Heart right ventricle (tissue), 16 donors: ENCODE data around the gene PACSIN2. TPM values are rescaled to one million over a fixed set of nuclear protein-coding genes. Genes with fewer than 3 reads are reported as not detected.
A peak's percentile ranks its signal among the peaks of the same experiment; 100 is the strongest.
"Not testable (repeated sequence)": the region's sequence is repeated elsewhere in the genome, so short reads cannot be mapped to it uniquely, and the experiment has no call there.

Experiments used
- ATAC-seq, 8 donors: fragments of 200-7000 bp; cut with Tn5 transposase; one replicate each; pipeline ENCODE4 v1.9.1; 2020; ENCODE audit warnings: mild to moderate bottlenecking in 8 of 8, moderate library complexity in 8 of 8, moderate number of reproducible peaks in 1 of 8
- DNase-seq, 2 donors: peaks; one replicate each; pipeline ENCODE4 v3.0.0-alpha.2; 2020
- H3K27ac ChIP-seq, 10 donors: fragments of 200-600 bp; sonication (generic) in 2 of 10; one replicate each; pipeline versions ENCODE4 v1.5.0 to v1.8.0; 2020 to 2022; ENCODE audit warnings: mild to moderate bottlenecking in 3 of 10
- H3K27me3 ChIP-seq, 7 donors: fragments of 200-600 bp; one replicate each; pipeline ENCODE4 v1.8.0; 2021 to 2022; ENCODE audit warnings: mild to moderate bottlenecking in 2 of 7
- H3K36me3 ChIP-seq, 9 donors: fragments of 200-600 bp; sonication (generic) in 1 of 9; one replicate each; pipeline versions ENCODE4 v1.5.0 to v1.8.0; 2020 to 2022; ENCODE audit warnings: mild to moderate bottlenecking in 2 of 9
- H3K4me1 ChIP-seq, 9 donors: fragments of 200-600 bp; sonication (generic) in 1 of 9; one replicate each; pipeline versions ENCODE4 v1.5.0 to v1.8.0; 2020 to 2022; ENCODE audit warnings: mild to moderate bottlenecking in 4 of 9
- H3K4me3 ChIP-seq, 10 donors: fragments of 200-600 bp; sonication (generic) in 2 of 10; one replicate each; pipeline versions ENCODE4 v1.5.0 to v1.8.0; 2020 to 2022; ENCODE audit warnings: mild to moderate bottlenecking in 7 of 10, moderate library complexity in 2 of 10
- H3K9me3 ChIP-seq, 11 donors: fragments of 200-600 bp in 10 of 11; sonication (generic) in 2 of 11; one replicate each; pipeline versions ENCODE4 v1.5.0 to v1.8.0; 2013 to 2022; ENCODE audit warnings: mild to moderate bottlenecking in 2 of 11, control low read depth in 1 of 11, moderate library complexity in 1 of 11
- WGBS, 2 donors: extraction: QIAGEN DNeasy Blood & Tissue Kit; methylation state at CpG; one replicate each; pipeline ENCODE4 v1.1.7; 2013; ENCODE audit warnings: inconsistent platforms in 1 of 2; 5-methylcytosine and 5-hydroxymethylcytosine counted together
- intact Hi-C, 10 donors: fragments of 100-400 bp; cut with DNase I; formaldehyde crosslinking; loops; one replicate each; pipeline versions ENCODE4 v1.11.1 to v1.14.2; 2022
- polyA plus RNA-seq, 2 donors: library from polyadenylated mRNA; stranded (reverse); fragments of 200-250 nt; gene quantifications; one replicate each; pipeline ENCODE4 v1.2.3, GENCODE V29; 2013
- total RNA-seq, 10 donors: library from RNA; stranded (reverse); fragmentation: NEBNext Ultra II Directional in 3 of 10; extraction: Animal tissue kit (Norgen Biotek cat#: 25700) in 3 of 10; gene quantifications; one replicate each; pipeline versions ENCODE4 v1.2.1 to v1.2.4, GENCODE V29; 2021 to 2023
- TF ChIP-seq, protein P1 (sequence below), 9 donors: fragments of 200-600 bp; sonication (generic) in 2 of 9; IDR thresholded peaks; one replicate each; pipeline versions ENCODE4 v1.5.0 to v1.8.0; 2021 to 2022; ENCODE audit warnings: antibody characterized with exemption in 9 of 9, mild to moderate bottlenecking in 5 of 9, moderate library complexity in 1 of 9
- donor health status: Arrhythmogenic right ventricular cardiomyopathy.
- donor health status: ischemic (EF 13 %, LVEDD 7.1; RV severe dilation, severe dysfunction).
- donor health status: healthy with polysubstance abuse.
- donor health status: DM: no; HTN: yes; CAD: no.
- donor health status: DM: no; HTN: no; CAD: no.
- donor health status: ischemic (EF 25% LVEDD 6.9; RV normal size, moderate dysfunction).
- donor health status: ischemic (EF 25% LVEDD 5.7; RV mildly dilated, moderate dysfunction).
- donor health status: healthy.
- donor health status: DM: yes; HTN: yes; CAD: no.
- donor health status: Ischemic cardiomyopathy.
- donor health status: ischemic (EF 35%, LVEDD 5.7; RV mildly dilated, moderate dysfunction).
- donor health status: nonischemic (EF 11% LVEDD 7.7; RV severe dilation, severe dysfunction).
- donor health status: DM: yes; HTN: yes; CAD: no.
- donor health status: PGD.
- donor health status: ischemic (EF 29% LVEDD 5.4; RV normal size, mild dysfunction).
- donor health status: nonischemic (EF 23%, LVEDD 6.1; RV moderate dilation, normal function).

The PACSIN2 gene
- total and polyA plus RNA-seq, 12 donors = 24.3 to 69.7 (median 57.0) TPM

DNA sequence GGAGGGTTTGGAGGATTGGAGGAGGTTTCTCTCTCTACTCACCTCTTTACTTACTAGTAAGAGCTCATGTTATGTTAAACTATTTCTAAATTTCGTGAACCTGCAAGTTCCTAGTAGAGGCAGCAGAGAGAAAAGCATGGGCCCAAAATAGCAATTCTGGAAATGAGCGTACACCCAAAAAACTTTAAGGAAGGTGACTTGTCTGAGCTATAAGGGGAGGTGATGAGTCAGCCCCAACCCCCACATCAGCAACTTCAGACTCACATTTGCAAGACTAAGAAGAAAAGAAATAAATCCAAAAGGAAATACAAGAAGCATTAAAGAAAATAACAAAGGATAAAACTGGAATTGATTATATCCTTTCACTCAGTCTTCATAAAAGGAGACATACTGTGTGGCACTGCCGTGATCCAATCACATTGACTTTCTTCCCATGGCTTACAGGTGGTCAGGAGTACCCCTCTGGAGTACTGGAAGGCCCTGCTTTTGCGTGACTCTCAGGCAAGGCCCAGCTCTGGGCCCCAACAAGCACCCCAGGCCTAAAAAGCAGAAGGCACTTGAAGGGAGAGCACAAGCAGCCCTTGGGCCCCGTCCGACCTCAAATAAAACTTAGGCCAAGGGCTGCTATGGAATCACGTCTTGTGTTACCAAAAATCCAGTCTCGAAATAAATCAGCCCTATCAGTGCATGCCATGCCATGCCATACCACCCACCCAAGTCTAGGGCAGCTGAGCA, 14.3 kb downstream of the PACSIN2 start:
- Histone ChIP-seq H3K36me3 (no peaks in the 10 kb centered on the region), H3K27ac (peak overlapping the region in 2 of 10 donors; percentile 33 to 73), H3K27me3 (no peaks in the 10 kb centered on the region), H3K4me3 (no peak overlapping the region), H3K9me3 (peaks cover 0 to 10% (median 0%) of the 10 kb centered on the region in 11 donors), H3K4me1 (peaks cover 20 to 92% (median 71%) of the 10 kb centered on the region in 9 donors)
- TF ChIP-seq, protein P1, sequence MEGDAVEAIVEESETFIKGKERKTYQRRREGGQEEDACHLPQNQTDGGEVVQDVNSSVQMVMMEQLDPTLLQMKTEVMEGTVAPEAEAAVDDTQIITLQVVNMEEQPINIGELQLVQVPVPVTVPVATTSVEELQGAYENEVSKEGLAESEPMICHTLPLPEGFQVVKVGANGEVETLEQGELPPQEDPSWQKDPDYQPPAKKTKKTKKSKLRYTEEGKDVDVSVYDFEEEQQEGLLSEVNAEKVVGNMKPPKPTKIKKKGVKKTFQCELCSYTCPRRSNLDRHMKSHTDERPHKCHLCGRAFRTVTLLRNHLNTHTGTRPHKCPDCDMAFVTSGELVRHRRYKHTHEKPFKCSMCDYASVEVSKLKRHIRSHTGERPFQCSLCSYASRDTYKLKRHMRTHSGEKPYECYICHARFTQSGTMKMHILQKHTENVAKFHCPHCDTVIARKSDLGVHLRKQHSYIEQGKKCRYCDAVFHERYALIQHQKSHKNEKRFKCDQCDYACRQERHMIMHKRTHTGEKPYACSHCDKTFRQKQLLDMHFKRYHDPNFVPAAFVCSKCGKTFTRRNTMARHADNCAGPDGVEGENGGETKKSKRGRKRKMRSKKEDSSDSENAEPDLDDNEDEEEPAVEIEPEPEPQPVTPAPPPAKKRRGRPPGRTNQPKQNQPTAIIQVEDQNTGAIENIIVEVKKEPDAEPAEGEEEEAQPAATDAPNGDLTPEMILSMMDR (IDR thresholded peaks at IDR 0.05) = no peak
- WGBS, 2 donors = 78% methylated on average over 8 of the region's 8 CpGs
- intact Hi-C loops = no loop called here
- no peak for DNase-seq
- ATAC-seq = no peak

DNA sequence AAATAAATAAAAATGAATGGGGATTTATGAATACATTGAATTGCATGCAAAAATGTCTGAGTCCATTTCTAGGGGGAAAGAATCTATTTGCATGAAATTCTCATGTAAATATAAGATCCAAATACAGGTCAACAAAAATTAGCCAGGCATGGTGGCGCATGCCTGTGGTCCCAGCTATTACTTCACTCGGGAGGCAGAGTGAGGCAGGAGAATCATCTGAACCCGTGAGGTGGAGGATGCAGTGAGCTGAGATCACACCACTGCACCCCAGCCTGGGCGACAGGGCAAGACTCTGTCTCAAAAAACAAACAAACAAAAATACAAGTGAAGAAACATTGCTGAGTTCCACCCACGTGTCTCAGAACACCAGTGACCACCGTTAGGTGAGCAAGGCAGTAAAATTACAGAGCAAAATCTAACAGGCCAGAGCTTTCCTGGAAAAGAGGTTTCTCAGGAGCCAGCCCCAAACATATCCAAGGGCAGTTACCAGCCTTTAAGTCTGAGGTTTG, 17.3 kb downstream of the PACSIN2 start:
- H3K36me3 ChIP-seq = no peaks in the 10 kb centered on the region
- peak overlapping the region in 4 of 10 donors; percentile 31 to 91 (median 51) for H3K27ac ChIP-seq
- ATAC-seq (no peak), DNase-seq (no peak)
- intact Hi-C loops = loop anchor here in 1 of 10 donors (10.0 kb wide), 1 partner anchor 57 kb away; no protein-coding TSS in a partner anchor
- H3K4me3 ChIP-seq = no peak overlapping the region
- 73 to 77% methylated on average over 6 of the region's 6 CpGs for WGBS, 2 donors
- H3K9me3 ChIP-seq = peaks cover 0 to 10% (median 0%) of the 10 kb centered on the region in 11 donors
- TF ChIP-seq, protein P1 (IDR thresholded peaks at IDR 0.05) = no peak
- no peaks in the 10 kb centered on the region for H3K27me3 ChIP-seq
- H3K4me1 ChIP-seq = peaks cover 19 to 93% (median 74%) of the 10 kb centered on the region in 9 donors

DNA sequence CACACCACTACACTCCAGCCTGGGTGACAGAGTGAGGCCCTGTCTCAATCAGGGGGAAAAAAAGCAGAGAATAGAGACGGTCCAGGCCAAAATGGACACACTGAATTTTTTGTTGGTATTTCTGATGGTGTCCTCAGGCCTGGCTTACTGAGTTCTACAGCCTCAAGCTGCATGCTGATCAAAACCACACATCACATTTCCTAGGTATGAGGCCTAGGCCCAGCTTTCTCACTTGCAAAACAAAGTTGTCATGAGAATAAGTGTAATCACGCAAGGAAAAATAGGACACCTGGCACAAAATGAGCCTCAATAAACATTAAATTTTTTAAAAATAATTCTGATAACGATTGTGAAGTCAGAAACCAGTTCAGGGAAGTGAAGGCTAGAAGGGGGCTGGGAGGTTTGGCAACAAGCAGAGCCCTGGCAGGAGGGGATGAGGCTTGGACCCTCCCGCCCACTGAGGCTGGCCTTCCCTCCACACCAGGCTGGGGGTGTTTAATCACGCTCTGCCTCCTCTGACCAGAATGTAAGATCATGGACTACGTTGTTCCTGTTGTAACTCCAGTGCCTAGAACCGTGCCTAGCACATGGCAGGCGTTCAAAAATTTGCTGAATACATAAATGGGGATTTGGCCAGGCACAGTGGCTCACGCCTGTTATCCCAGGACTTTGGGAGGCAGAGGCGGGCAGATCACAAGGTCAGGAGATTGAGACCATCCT, 18.1 kb downstream of the PACSIN2 start:
- WGBS, 2 donors = 64 to 68% methylated on average over 10 of the region's 10 CpGs
- peaks cover 13 to 88% (median 65%) of the 10 kb centered on the region in 9 donors for H3K4me1 ChIP-seq
- no peaks in the 10 kb centered on the region for H3K27me3 ChIP-seq
- H3K27ac ChIP-seq = peak overlapping the region in 7 of 10 donors; percentile 19 to 91 (median 49)
- no peaks in the 10 kb centered on the region for H3K36me3 ChIP-seq
- no peak overlapping the region for H3K4me3 ChIP-seq
- TF ChIP-seq, protein P1 (IDR thresholded peaks at IDR 0.05) = no peak
- intact Hi-C loops = loop anchor here in 1 of 10 donors (10.0 kb wide), 1 partner anchor 58 kb away; no protein-coding TSS in a partner anchor
- DNase-seq (no peak), ATAC-seq (no peak)
- H3K9me3 ChIP-seq = peaks cover 0 to 10% (median 0%) of the 10 kb centered on the region in 11 donors

DNA sequence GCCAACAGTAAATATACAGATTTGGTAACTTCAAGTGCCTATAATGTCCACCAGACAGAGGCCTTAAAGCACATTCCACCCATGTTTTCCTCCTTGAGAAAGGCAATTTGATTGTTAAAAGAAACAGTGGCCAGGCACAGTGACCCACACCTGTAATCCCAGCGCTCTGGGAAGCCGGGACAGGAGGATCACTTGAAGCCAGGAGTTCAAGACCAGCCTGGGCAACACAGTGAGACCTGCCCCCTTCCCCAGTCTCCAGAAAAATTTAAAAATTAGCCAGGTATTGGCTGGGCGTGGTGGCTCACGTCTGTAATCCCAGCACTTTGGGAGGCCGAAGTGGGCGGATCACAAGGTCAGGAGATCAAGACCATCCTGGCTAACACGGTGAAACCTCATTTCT, 19.3 kb downstream of the PACSIN2 start:
- Histone ChIP-seq H3K9me3 (peaks cover 0 to 10% (median 0%) of the 10 kb centered on the region in 11 donors), H3K27ac (peak overlapping the region in 8 of 10 donors; percentile 56 to 91 (median 66)), H3K4me1 (peaks cover 6 to 85% (median 54%) of the 10 kb centered on the region in 9 donors)
- ATAC-seq, DNase-seq, H3K27me3 ChIP-seq, H3K4me3 ChIP-seq, H3K36me3 ChIP-seq: not testable (repeated sequence)
- intact Hi-C loops = loop anchor here in 1 of 10 donors (10.0 kb wide), 1 partner anchor 59 kb away; no protein-coding TSS in a partner anchor
- WGBS, 2 donors = 83 to 88% methylated on average over 7 of the region's 7 CpGs
